Endothelial cell of umbilical vein (primary cell): Measurements from ENCODE around the gene MIX23.

Experiments
- CTCF ChIP-seq, 2 donors: IDR thresholded peaks; 1 replicate in 1 of 2; 2 replicates in 1 of 2; pipeline ENCODE4 v1.5.1; 2011; ENCODE audit warnings: low read length in 2 of 2, mild to moderate bottlenecking in 2 of 2, moderate library complexity in 2 of 2, control low read depth in 1 of 2, inconsistent platforms in 1 of 2, low read depth in 1 of 2; ENCODE audit not compliant: insufficient read depth in 1 of 2; ENCODE audit errors: extremely low read depth in 1 of 2
- MAX ChIP-seq: IDR thresholded peaks from 2 replicates; pipeline ENCODE4 v1.6.1; 2011; ENCODE audit not compliant: insufficient read depth, insufficient read length
- POLR2AphosphoS5 ChIP-seq: IDR thresholded peaks from 2 replicates; pipeline ENCODE4 v1.6.1; 2012; ENCODE audit warnings: low read depth, mild to moderate bottlenecking, control low read depth, low read length, moderate library complexity; ENCODE audit not compliant: insufficient read depth

DNA sequence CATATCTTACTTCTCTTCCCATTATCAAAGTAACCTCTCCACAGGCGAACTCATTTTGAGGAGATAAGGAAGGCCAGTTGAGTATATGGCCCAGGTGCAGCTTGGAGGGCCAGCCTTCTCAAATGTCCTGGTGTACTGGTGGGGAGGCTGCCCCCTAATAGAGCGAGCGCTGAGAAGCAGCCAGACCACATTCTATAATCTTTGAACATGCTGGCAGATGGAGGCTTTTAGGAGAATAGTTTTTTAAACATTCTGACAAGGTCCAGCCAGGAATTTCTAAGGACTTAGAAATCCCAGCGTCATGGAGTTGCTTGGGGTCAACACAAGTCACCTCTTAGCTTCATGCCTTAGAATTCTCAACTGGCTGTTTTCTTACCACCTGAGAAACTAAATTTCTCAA, 27.1 kb upstream of the MIX23 start:
- no peak for TF ChIP-seq CTCF (IDR thresholded peaks at IDR 0.05; ENCODE audit: extremely low read depth in 1 of 2, insufficient read depth in 1 of 2, low read depth in 1 of 2, low read length in 2 of 2)
- TF ChIP-seq POLR2AphosphoS5 = no peak
- no peak for TF ChIP-seq MAX
